Astrocyte (in vitro differentiated cells and primary cell): ENCODE results near the gene YJEFN3.

Experiments
- CTCF ChIP-seq: IDR thresholded peaks from 2 replicates; pipeline ENCODE4 v1.5.1; 2011; ENCODE audit warnings: low read depth, mild to moderate bottlenecking, inconsistent platforms, low read length, moderate library complexity; ENCODE audit not compliant: insufficient read depth
- EZH2 ChIP-seq: IDR thresholded peaks from 2 replicates; pipeline ENCODE4 v1.6.1; 2012; ENCODE audit warnings: mild to moderate bottlenecking, low read length, inconsistent platforms; ENCODE audit not compliant: insufficient read depth

GRCh38 chr19:19581391-19581790 is 52.7 kb downstream of the YJEFN3 start:
- no peak for TF ChIP-seq CTCF
- TF ChIP-seq EZH2 = no peak
